ENCODE results near the gene DPP6. TPM values are rescaled to one million over a fixed set of nuclear protein-coding genes. Genes with fewer than 3 reads are reported as not detected.
"Not testable (repeated sequence)": the region's sequence is repeated elsewhere in the genome, so short reads cannot be mapped to it uniquely, and the experiment has no call there.

Gene DPP6
- total RNA-seq, 1 donor from 2014 or later, result 5.1 TPM

DNA sequence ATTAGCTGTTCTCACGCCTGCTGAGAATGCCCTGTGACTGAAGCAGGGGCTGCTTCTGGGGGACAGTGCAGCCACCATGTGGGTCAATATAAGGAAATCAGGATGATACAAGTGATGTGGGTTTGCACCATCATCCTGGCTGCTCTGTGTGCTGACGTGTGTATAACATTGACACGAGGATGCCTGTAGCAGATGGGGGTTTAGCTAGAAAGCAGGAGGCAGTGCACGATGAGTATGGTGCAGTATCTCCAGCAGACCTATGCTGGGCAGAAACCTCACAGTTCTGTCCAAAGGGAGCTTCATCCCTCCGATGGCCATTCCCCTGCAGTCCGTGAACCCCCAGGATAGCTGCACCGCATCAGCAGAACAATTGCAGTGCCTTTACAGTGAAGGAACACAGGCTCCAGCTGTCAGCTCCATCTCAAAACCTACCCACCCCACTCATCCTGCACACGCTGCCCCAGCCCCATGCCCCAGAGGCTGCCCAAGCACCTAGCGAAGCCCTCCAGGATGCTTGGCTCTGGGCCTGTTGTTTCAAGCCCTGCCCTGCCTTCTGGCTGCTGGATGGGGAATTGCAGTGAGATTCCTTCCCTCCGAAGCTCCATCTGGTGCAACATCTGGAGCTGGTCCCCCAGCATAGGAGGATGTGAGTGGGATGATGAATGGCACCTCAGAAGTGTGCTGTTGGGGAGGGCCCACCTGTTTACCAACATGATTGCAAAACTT is 96.8 kb downstream of the DPP6 start:
- DNase-seq, result not testable (repeated sequence)

DNA sequence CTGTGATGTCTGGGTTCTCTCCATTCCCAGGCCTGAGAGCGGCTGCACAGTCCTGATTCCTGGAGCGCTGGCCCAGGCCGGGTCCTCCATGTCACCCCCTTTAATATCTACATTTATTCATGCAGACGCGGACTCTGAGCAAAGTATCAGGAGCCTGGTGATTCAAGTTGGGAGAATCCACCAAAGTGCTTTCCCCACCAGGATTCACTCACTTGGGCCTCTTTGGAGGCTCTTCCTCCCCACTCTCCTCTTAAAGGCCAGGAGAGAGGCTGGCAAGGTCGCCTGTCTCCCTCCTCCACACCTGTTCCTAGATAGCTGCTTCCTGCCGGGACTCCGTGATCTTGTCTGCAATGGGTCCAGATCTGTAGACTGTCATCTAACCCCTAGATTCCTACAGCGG is 98.5 kb downstream of the DPP6 start:
- not testable (repeated sequence) for DNase-seq

DNA sequence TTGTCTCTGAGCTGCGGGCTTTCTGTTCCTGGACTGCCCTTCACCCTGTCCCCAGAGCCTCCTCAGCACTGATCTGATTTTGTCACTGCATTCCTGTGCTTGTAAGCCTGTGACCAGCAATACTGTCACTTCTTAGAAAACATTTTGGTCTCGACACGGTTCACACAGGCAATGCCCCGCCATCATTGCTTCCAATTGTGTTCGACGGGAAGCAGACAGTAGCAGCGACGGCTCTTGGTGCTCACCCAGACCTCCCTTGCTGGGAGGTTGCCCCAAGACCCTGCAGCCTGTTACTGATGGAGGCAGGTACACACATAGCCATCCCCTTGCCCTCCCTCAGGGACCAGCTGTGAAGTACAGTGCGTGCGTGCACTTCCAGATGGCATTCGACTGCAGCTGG is 99.1 kb downstream of the DPP6 start:
- DNase-seq, result not testable (repeated sequence)

DNA sequence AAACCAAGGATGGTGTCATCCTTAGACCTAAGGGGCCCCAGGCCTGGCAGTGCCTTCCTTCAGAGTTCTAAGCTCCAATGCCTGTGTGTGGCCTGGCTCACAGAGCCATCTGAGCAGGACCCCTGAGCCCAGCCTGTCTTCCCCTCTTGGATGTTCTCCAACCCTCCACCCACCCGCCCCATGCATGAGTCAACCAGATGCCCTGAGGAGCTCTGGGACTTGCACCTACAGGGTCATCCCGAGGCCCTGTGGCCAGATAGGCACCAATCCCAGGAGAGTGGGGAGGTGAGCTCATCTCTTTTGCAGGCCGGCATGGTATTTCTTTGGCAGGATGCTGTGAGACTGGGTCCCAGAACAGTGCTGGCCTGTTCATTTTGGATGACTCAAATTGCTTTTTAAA is 103.7 kb downstream of the DPP6 start:
- not testable (repeated sequence) for DNase-seq

DNA sequence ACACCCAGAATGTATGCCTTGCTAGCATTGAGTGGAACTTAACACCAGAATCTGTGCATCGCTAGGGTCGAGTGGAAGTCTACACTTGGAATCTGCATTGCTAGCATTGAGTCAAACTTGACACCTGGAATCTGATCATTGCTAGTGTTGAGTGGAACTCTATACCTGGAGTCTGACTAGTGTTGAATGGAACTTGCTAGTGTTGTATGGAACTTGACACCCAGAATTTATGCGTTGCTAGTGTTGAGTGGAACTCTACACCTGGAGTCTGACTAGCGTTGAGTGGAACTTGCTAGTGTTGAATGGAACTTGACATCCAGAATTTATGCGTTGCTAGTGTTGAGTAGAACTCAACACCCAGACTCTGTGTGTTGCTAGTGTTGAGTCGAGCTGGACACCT is 110.7 kb downstream of the DPP6 start:
- not testable (repeated sequence) for DNase-seq

DNA sequence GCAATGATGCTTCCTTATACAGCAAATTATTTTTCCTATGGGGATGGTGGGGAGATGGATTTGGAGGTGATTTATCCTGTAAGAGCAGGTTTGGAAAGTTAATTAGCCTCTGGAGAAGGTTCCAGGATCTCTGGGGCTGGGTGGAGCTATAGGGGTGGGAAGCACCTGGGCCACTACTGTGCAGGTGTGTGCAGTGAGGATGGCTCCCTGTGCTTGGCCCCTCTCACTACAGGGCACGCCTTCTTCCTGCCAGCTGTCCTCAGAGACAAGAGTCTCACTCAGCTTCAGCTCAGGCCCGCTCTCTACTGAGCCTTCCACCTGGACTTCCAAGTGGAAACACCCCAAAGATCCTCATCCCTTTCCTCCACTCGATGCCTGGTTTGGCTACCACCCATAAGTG is 111.4 kb downstream of the DPP6 start:
- DNase-seq, result not testable (repeated sequence)

DNA sequence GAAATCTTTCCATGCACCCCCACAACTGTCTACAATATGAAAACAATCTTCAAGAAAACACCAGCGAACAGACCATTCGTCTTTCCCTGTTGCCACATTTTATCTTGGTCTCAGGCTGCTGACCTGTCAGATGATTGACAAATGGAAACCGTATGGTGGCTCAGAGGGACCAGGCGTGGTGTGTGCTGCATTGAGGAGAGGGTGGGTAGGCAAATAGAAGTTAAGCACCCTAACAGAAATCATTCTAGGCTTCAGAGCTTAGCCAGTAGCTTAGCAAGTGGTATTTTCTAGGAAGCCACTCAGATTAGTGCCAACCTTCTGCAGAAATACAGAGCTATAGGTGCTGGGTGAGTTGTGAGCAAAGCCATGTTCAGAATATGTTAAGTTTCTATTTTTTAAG is 114.9 kb downstream of the DPP6 start:
- no peak for DNase-seq

DNA sequence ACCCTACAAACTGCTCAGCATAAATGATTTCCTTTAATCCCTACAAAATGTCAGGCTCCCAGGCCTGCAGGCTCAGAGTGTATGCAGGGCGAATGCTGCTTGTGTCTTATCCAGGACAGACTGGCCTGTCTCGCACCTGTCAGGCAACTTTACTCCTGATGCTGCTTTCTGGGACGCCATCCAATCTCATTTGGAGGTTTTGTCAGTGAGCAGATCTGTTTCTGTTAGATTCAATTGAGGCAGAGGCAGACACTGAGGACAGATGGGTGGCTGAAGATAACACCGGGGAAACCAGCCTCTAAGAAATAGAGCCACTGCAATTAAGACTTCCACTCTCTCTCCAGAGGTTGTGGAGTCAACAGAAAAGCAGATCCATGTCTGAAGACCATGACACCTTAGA is 115.6 kb downstream of the DPP6 start:
- peak; percentile 46 for DNase-seq

DNA sequence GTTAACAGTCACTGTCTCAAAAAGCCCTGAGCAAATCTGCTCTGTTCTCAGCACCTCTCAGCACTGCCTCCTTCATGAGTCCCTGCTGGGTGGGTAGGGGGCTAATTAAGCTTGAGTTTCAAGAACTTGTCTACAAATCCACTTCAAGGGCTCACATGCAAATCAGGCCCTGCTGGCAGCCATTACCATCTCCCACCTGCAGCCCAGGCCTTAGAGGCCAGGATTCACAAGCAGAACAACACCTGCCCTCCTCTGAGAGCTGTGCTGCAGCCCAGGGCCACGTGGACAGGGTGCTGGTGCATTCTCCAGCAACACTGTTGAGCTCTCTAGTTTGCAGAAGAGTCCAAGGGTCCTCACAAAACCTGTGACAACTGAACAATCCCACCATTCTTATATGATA is 119.2 kb downstream of the DPP6 start:
- DNase-seq, result no peak

DNA sequence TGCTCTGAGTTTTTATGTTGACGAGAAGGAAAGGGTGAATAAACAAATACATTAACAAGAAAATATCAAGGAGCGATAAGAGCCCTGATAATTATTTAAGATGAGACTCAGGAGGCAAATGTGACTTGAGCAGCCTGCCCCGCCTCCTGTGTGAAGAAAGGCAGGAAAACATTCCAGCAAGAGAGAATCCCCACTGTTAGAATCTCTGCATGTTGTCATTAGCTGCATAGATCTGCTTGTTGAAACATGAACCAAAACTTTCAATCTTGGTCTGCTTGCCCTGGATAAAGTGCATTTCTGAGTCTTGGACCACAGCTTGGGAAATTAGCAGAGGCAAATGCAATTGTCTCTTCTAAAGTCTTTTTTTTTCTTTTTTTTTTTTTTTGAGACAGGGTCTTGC is 120.0 kb downstream of the DPP6 start:
- no peak for DNase-seq

DNA sequence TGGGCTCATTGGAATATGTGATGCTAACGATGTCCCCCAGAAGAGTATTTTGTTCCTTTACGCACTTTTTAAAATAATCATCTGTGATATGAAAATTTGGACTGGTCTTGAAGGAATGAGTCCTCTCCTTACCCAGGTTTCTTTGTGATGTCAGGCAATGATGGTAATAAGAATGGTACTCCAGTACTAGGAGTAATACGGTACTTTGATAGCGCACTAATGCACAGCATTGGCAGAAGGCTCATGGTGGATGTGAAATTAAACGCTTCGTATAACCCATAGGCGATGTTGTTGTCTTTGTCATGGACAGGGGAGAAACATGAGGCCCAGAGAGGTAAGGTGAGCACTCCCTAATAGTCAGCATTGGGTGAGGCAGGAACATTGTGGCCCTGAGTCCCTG is 125.4 kb downstream of the DPP6 start:
- DNase-seq, result no peak

DNA sequence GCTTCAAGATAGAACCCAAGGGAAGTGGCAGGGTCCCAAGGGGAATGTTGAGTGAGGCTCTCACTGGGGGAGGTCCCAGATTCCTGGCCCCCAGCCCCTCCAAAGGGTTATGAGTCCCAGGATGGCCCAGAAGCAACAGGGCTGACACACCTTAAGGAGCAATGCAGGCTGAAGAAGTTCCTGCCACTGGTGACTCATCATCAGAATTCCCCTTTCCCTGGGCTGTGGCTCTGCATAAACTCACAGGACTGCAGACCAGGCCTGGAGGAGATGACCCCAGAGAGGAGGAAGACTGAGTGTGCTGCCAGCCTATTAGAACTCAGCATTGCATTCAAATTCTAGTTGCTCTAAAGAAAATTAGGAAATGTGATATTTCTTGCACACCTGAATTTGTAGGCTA is 126.7 kb downstream of the DPP6 start:
- no peak for DNase-seq

DNA sequence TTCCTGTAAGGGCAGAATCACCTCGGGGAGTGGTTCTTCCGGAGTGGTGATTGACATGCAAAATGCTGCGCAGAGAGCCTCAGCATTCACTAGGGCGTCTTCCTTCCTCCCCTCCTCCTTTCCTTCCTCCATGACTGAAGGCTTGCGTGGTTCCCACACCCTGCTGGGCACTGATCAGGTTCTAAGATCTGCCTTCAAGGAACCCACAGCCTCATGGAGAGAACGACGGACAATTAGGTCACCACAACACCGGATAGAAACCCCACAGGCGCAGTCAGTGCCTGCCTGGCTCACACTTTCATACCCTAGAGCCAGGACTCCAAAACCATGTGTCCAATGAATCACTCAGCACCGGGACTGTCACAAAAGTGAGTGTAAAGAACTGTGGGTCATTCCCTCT is 131.3 kb downstream of the DPP6 start:
- DNase-seq, result no peak

DNA sequence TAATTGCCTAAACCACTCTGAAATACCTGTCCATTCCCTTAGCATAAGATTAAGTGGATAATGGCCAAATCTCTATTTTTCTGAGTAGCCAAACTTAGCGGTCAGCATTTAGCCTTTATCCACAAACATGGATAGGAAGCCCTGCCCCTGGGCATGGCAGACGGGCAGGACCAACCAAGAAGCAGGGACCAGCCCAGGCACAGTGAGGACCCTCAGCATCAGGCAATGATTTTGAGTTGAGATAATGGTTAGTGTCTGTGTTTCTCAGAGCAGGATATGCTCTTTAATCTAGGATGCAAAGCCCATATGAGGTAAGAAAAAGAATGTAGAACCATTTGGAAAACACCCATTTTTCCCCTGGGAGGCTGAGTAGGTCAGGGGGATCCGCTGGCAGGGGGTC is 131.7 kb downstream of the DPP6 start:
- DNase-seq, result no peak

DNA sequence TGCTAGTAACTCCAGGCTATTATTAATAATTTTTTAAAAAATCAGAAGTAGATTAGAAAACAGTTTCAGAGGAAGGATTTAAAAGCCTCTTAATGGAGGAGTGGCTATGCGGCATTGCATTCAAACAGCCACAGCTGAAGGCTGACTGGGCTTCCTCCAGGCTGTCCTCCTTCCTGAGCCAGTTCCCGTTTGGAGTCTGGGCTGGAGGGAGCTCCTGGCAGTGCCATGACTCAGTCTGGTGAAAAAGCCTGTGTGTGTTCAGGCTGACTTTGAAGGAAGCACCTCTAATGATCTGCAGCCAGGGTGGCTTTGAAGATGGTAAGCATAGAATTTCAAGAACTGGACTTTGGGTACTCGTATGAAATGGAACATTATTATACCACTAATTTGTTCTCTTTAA is 134.6 kb downstream of the DPP6 start:
- no peak for DNase-seq

DNA sequence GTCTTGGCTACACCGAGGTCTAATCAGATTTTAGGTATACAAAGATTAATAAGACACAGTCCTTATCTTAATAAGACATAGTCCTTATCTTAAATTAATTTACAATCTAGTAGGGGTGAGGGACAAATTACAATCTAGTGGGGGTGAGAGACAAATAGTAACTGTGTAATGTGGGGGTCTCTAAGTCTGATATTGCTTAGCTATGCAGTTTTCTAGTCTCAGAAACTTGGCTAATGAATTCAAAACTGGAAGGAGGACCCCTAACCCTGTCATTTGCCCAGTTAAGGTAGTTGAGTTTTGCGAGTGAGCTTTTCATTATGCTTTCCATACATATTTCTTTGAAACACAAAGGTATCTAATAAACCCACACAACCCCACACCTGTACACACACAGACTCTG is 136.1 kb downstream of the DPP6 start:
- DNase-seq, result no peak

DNA sequence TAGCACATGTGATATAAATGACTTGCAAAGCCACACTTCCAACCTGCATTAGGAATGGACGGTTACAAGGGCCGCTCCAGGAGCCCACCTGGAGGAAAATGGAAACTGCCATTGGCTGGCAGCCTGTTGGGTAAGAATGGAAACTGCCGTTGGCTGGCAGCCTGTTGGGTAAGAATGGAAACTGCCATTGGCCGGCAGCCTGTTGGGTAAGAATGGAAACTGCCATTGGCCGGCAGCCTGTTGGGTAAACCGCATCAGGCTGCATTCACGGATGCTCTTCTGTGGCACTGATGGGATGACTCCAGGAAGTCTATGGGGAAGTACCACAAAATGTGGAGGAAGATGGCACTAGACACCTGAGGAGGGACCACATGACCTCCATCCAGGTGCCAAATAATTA is 143.1 kb downstream of the DPP6 start:
- no peak for DNase-seq

DNA sequence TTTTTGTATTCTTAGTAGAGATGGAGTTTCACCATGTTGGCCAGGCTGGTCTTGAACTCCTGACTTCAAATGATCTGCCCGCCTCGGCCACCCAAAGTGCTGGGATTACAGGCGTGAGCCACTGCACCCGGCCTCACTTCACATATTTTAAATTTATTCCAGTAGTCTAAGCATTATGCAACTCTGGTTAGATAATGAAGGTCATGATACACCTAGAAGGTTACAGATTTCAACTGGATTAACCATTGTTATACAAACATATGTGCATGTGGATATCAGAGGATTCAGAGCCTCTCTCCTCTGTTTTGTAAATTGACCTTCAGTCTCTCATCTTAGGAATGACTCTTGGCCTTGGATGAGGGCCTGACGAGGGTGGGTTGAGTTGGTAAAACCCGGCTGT is 146.3 kb downstream of the DPP6 start:
- no peak for DNase-seq

DNA sequence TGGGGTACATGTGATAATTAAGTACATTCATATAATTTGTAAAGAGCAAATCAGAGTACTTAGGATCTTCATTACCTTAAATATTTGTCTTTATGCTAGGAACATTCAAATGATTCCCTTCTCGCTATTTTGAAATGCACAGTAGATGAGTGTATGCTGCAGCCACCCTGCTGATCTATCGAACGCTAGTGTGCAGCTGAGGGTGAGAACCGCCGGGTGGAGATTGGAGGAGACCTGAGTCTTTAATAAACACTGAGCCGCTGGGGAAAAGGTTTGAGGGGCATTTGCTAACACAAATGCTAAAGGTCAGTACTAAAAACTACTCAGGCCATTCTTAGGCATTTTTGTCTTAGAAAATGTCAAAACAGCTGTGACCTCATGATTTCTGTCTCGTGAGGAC is 148.0 kb downstream of the DPP6 start:
- no peak for DNase-seq

DNA sequence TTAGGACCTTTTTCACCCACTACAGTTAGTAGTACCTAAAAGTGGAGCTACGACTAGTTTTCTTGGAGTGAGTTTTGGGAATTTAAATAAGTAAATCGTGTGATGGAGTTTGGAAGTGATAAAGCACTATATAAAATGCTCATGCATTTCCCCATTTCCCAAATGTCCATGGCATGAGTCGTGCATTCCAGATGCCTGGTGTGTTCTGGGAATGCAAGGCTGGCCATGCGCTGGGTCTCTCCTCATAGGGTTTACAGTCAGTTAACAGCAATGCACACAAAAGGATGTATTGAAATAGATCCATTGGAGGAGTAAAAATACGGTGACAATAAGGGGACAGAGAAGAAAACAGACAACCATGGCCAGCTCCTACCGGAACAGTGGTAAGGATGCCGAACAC is 149.8 kb downstream of the DPP6 start:
- DNase-seq, result no peak

DNA sequence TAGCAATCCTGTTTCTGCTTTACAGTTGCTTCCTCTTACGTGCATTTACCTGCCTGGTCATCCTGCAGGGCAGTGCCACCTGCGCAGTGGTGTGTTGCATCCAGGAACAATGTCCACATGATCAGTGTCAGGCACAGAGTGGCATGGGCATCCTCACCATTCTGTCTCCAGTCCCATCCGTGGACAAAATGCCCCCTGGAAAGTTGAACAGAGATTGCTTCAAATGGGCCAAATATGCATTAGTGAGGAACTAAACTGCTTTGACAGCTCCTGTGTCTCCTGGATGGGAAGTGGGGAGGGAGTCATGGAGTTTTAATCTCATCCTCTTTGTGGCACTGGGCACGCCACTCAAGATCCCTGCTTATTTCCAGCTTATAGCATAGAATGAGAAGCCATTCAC is 151.8 kb downstream of the DPP6 start:
- no peak for DNase-seq

DNA sequence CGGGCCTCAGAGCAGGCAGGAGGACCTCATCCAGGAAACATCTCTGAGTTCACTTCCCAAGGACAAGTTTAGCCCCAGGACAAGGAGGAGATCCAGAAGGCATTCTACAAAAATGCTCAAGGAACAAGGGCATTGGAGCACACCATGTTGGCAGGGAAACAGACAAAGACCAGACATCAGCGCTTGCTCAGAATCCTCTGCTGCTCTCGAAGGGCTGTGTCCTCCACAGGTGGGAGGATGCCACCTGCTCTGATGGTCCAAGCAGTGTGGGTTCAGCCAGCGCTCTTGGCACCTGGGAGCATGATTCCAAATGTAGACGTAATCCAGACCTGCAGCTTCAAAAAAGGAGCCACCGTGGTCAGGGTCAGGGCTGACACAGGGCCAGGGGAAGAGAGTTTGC is 160.7 kb downstream of the DPP6 start:
- DNase-seq, result no peak

DNA sequence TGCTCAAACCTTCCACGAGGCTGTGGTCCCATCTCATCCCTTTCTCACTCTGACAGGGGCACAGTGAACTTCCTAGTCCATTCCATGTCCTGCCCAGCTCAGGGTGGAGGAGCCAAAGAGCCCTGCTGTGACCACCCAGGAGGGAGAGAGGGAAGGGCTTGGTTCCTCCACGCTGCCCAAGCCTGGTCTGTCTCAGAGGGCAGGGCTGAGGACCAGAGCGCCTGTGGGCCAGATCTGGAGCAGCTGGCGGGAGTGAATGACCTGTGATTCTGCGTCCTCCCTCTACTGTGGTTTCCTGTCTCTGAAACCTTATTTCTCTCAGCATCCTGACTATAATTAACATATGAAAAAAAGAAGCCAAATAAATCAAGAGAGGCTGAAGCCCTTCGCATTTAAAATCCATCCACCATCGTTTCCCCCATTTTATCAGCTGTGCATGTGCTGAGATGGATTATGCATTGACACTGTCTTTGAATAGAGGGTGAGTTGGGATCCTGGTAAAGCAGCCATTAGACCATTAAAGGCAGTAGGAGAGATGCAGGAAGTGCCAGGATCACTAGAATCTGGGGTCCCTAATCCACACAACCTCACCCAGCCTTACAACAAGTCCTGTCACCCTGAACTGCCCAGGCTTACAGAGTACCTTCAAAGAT is 165.6 kb downstream of the DPP6 start:
- no peak for DNase-seq

DNA sequence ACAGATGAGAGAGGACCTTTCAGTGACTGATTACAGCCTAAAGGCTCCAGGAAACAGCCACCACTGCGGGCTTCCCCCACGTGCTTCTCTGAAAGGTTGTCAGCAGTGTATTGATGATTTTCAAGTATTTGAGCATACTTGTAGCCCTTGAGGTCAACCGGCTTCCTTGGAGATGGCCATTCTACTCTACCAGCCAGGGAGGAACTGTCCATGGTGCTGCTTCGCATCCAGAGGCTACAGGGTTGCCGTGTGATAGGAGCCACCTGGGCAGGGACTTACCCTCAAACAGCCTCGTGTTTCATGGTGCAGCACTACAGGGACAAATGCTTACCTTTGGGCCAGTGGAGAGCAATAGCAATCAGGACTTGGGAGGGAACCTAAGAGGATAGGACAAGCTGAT is 179.5 kb downstream of the DPP6 start:
- peak; percentile 41 for DNase-seq
